Endothelial cell (in vitro differentiated cells): ENCODE data around the gene TAS2R41. TPM values are rescaled to one million over a fixed set of nuclear protein-coding genes. Genes with fewer than 3 reads are reported as not detected.

Experiments used
- total RNA-seq: library from RNA; stranded (reverse); fragmentation: NEBNext Ultra II Directional; extraction: Animal tissue kit (Norgen Biotek cat#: 25700); gene quantifications from one replicate; pipeline ENCODE4 v1.2.1, GENCODE V29; 2021; ENCODE audit not compliant: unreplicated experiment

TAS2R41 gene
- total RNA-seq, 1 donor from 2014 or later = not detected

Other genes starting within 250 kb of the TAS2R41 start
- gene GSTK1, start 214.4 kb upstream of the TAS2R41 start, total RNA-seq = 80.0 TPM
- gene TMEM139, start 192.9 kb upstream of the TAS2R41 start, total RNA-seq = 0.23 TPM
- gene CASP2, start 189.5 kb upstream of the TAS2R41 start, total RNA-seq = 55.3 TPM
- gene CLCN1, start 161.8 kb upstream of the TAS2R41 start, total RNA-seq = not detected
- 1.0 TPM for gene FAM131B, start 115.2 kb upstream of the TAS2R41 start, total RNA-seq
- gene ZYX, start 96.5 kb upstream of the TAS2R41 start, total RNA-seq = 237 TPM
- 7.1 TPM for gene EPHA1, start 69.0 kb upstream of the TAS2R41 start, total RNA-seq
- not detected for gene TAS2R60, start 34.4 kb upstream of the TAS2R41 start, total RNA-seq
- 0.31 TPM for gene CTAGE15, start 93.9 kb downstream of the TAS2R41 start, total RNA-seq
- gene TCAF2, start 143.1 kb downstream of the TAS2R41 start, total RNA-seq = 0.38 TPM